Neutrophil (primary cell): ENCODE data around the gene ATXN3.

Experiments
- H3K27ac ChIP-seq: fragments of 200-600 bp; sonication (generic); 2 replicates; pipeline ENCODE4 v1.5.1; 2016; ENCODE audit warnings: mild to moderate bottlenecking, moderate library complexity
- H3K27me3 ChIP-seq: fragments of 200-600 bp; sonication (generic); 2 replicates; pipeline ENCODE4 v1.6.0; 2016; ENCODE audit warnings: mild to moderate bottlenecking
- H3K36me3 ChIP-seq: fragments of 200-600 bp; sonication (generic); 2 replicates; pipeline ENCODE4 v1.5.1; 2017
- H3K4me1 ChIP-seq, 2 experiments: fragments of 200-600 bp in 1 of 2; sonication (generic) in 1 of 2; 1 replicate in 1 of 2; 2 replicates in 1 of 2; pipeline versions ENCODE4 v1.5.1 to v1.6.1; 2013 to 2016; ENCODE audit warnings: low read depth in 1 of 2, low read length in 1 of 2, mild to moderate bottlenecking in 1 of 2, moderate library complexity in 1 of 2; ENCODE audit not compliant: control insufficient read depth in 1 of 2, insufficient read depth in 1 of 2
- H3K4me3 ChIP-seq, 2 experiments: fragments of 200-600 bp in 1 of 2; sonication (generic) in 1 of 2; 1 replicate in 1 of 2; 2 replicates in 1 of 2; pipeline ENCODE4 v1.5.1; 2013 to 2016; ENCODE audit warnings: low read depth in 1 of 2, low read length in 1 of 2, mild to moderate bottlenecking in 1 of 2, moderate library complexity in 1 of 2
- H3K9me3 ChIP-seq: fragments of 200-600 bp; sonication (generic); 2 replicates; pipeline ENCODE4 v1.5.1; 2016
- TF ChIP-seq, protein P1 (sequence below): fragments of 200-600 bp; sonication (generic); IDR thresholded peaks from 2 replicates; pipeline ENCODE4 v1.5.1; 2016; ENCODE audit warnings: antibody characterized with exemption

The ATXN3 gene

GRCh38 chr14:92033906-92034687 lies 72.3 kb downstream of the ATXN3 start:
- TF ChIP-seq, protein P1, sequence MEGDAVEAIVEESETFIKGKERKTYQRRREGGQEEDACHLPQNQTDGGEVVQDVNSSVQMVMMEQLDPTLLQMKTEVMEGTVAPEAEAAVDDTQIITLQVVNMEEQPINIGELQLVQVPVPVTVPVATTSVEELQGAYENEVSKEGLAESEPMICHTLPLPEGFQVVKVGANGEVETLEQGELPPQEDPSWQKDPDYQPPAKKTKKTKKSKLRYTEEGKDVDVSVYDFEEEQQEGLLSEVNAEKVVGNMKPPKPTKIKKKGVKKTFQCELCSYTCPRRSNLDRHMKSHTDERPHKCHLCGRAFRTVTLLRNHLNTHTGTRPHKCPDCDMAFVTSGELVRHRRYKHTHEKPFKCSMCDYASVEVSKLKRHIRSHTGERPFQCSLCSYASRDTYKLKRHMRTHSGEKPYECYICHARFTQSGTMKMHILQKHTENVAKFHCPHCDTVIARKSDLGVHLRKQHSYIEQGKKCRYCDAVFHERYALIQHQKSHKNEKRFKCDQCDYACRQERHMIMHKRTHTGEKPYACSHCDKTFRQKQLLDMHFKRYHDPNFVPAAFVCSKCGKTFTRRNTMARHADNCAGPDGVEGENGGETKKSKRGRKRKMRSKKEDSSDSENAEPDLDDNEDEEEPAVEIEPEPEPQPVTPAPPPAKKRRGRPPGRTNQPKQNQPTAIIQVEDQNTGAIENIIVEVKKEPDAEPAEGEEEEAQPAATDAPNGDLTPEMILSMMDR: no peak
- Histone ChIP-seq H3K36me3 (peaks cover 24% of the 10 kb centered on the region), H3K4me3 (no peak overlapping the region), H3K27ac (no peak overlapping the region), H3K9me3 (no peaks in the 10 kb centered on the region), H3K27me3 (no peaks in the 10 kb centered on the region), H3K4me1 (peaks cover 10 to 21% of the 10 kb centered on the region in 2 experiments)

GRCh38 chr14:92033433-92033832 lies 72.9 kb downstream of the ATXN3 start:
- Histone ChIP-seq H3K27me3 (no peaks in the 10 kb centered on the region), H3K4me3 (no peak overlapping the region), H3K36me3 (peaks cover 24% of the 10 kb centered on the region), H3K4me1 (peaks cover 3 to 14% of the 10 kb centered on the region in 2 experiments), H3K27ac (no peak overlapping the region), H3K9me3 (no peaks in the 10 kb centered on the region)
- TF ChIP-seq, protein P1: no peak

DNA sequence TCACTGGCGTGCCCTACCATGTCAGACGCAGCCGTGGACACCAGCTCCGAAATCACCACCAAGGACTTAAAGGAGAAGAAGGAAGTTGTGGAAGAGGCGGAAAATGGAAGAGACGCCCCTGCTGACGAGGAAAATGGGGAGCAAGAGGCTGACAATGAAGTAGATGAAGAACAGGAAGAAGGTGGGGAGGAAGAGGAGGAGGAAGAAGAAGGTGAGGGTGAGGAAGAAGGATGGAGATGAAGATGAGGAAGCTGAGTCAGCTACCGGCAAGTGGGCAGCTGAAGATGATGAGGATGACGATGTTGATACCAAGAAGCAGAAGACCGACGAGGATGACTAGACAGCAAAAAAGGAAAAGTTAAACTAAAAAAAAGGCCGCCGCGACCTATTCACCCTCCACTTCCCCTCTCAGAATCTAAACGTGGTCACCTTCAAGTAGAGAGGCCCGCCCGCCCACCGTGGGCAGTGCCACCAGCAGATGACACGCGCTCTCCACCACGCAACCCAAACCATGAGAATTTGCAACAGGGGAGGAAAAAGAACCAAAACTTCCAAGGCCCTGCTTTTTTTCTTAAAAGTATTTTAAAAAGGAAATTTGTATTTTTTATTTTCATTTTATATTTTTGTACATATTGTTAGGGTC lies 79.7 kb downstream of the ATXN3 start:
- Histone ChIP-seq H3K27ac (no peak overlapping the region), H3K9me3 (no peaks in the 10 kb centered on the region), H3K36me3 (peaks cover 52% of the 10 kb centered on the region), H3K4me3 (no peak overlapping the region), H3K27me3 (no peaks in the 10 kb centered on the region), H3K4me1 (no peaks in the 10 kb centered on the region)
- TF ChIP-seq, protein P1: no peak

DNA sequence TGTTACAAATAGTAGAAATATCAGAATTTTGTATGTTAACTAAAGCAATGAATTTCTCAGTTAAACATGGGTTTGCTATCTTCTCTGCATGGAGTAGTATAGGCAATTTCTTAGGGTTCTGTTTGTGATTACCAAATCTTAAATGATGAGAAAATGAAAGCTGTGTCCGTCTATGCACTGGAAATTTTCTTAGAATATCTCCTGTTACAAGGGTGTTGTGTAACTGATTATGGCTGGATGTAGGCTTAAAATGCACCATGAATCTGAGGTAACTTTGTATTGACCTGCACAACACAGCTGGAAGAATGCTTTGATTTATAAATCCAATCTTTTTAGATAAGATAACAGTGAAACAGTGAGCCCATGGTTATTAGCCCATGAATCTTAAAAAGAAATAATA lies 84.3 kb downstream of the ATXN3 start:
- TF ChIP-seq, protein P1: no peak
- H3K27ac ChIP-seq: no peak overlapping the region
- peaks cover 44% of the 10 kb centered on the region for H3K36me3 ChIP-seq

DNA sequence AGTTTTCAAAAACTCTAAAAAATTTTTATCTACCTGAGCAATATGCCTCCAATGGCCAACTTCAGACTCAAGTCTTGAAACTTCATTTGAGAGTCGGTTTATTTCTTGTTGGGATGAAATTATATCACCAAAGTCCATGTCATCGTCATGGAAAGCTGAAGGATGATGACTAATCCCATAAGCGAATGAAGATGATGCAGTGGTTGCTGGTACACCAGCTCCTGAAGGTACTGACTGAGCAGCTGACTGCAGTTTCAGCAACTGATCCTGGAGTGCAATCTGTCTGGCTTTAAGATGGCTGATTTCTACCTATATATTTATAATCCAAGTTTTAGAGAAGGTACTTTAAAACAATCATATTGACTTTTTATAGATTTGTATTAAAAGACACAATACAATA lies 84.9 kb downstream of the ATXN3 start:
- no peak overlapping the region for H3K4me3 ChIP-seq
- TF ChIP-seq, protein P1: no peak
- H3K36me3 ChIP-seq: peaks cover 47% of the 10 kb centered on the region
- H3K9me3 ChIP-seq: no peaks in the 10 kb centered on the region
- no peak overlapping the region for H3K27ac ChIP-seq
- H3K27me3 ChIP-seq: no peaks in the 10 kb centered on the region
- no peaks in the 10 kb centered on the region for H3K4me1 ChIP-seq

More for the DNA sequence above, 84.3 kb downstream of the ATXN3 start:
- Histone ChIP-seq H3K27me3 (no peaks in the 10 kb centered on the region), H3K4me1 (no peaks in the 10 kb centered on the region), H3K4me3 (no peak overlapping the region), H3K9me3 (no peaks in the 10 kb centered on the region)
